NCI-H2107 treated with DMSO at 0.1 percent for 48 hours (cell line): ENCODE results near the gene GRPEL1.

Source experiments
- DNase-seq: peaks from one replicate; lab custom pipeline; 2025; ENCODE audit not compliant: unreplicated experiment; lab: John Stamatoyannopoulos, UW

GRPEL1 gene

DNA sequence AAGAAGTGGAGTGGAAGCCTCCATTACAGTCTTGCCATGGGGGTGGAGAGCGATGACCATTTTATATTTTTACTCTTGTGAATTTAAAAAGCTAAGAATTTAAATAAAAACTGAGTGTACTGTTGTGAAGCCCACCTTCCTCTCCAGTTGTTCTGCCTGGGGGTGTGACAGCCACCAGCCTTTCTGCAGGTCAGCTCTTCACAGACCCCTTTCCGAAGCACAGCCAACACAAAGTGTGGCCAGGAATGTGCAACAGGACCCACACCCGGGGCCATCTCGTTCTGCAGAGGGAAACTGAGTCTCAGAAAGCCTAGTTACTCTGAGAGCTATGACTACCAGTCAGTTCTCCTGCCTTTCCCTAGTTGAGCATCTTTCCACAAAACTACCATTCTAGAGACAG lies 1.4 kb downstream of the GRPEL1 start:
- no peak for DNase-seq

DNA sequence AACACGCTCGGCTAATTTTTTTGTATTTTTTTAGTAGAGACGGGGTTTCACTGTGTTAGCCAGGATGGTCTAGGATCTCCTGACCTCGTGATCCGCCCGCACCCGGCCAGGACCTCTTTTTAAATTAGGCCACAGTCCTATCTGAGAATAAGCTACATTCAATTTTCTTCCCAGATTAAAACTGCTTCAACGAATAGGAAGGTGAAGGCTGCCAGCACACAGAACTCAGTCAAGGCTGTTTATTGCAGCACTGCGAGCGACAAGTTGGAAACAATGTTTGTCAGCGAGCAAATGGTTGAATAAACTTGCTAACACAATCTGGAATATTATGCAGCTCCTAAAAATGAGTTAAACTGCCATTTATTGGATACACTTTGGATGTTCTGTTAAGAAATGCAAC lies 1.9 kb downstream of the GRPEL1 start:
- DNase-seq, result no peak

DNA sequence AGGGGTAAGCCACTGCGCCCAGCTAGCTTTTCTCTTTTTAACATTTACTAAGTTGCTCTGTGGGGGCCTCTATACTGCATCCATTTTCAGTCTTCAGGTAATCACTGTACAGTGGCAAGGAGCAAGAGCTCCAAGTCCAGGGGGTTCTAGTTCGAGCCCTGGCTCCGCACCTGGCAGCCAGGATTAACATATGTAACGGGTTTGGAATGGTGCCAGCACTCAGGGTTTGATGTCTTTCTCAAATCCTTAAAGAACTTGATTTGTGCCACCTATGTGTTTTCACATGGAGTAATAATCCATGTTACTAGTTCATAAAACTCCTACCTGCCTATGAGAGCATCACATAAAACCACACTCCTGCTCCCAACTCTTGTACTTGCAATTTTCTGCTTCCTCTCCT lies 4.5 kb downstream of the GRPEL1 start:
- DNase-seq, result no peak

DNA sequence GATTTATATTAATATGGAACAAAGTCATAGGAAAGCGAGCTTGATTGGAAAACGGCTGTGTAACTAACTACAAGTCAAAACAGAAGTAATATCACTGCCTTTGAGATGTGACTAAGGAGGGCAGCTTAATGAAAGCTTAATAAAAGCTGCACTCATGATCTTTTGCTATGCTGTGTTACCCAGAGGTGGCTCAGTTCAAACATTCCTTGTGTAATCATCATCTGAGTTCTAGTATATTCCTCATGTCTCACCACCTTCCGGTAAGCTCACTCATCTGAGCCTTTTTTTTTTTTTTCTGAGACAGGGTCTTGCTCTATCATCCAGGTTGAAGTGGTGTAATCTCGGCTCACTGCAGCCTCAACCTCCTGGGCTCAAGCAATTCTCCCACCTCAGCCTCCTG lies 5.0 kb downstream of the GRPEL1 start:
- DNase-seq, result no peak

DNA sequence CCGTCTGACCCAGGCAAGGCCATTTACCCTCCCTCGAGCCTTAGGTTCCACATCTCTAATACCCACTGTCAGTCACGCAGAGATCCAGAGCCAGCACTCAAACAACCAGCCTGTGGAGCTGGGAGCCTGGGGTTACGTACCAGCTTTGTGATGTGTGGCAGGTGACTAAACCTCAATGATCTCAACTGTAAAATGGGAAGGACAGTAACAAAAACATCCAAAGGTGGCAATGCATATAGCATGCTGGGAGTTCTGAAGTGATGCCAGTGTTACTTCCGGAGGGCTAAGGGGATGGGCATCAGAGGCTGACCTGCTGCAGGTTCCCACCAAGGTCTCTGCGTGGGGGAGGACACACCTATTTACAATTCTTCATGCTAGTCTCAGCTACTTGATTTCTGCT lies 6.0 kb downstream of the GRPEL1 start:
- no peak for DNase-seq

DNA sequence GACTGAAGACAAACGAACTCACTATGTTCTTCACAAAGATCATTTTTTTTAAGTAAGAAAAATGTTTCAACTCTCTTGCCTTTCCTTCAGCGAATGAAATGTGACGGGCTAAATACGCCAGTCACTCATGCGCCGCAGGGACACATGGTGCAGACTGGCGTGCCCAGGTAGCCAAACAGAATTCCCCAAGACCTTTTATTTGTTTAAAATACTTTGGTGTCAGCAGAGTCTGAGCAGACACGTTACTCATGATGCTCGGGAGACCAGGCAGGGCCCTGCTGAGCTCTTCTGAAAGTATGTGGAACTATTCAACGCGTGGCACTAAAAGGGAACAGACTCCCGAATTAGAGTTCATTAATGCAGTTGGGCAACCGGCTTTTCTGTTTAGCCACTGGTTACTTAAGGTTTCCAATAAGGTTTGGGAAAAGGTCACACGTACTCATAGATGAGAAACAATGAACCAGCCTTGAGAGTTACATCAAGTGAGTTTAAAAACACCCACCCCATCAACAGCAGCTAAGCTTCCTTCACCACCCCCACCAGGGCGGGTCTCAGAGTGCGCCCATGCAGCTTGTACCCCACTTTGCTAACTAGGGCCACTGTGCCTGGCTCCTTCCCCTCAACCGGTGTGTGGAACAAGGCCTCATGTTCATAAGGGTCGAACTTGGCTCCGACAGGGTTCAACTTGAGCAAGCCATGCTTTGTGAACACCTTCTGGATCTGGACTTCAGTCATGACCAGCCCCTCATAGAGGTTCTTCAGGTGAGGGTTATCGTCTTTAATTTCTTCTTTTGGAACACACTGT lies 7.3 kb downstream of the GRPEL1 start:
- no peak for DNase-seq

DNA sequence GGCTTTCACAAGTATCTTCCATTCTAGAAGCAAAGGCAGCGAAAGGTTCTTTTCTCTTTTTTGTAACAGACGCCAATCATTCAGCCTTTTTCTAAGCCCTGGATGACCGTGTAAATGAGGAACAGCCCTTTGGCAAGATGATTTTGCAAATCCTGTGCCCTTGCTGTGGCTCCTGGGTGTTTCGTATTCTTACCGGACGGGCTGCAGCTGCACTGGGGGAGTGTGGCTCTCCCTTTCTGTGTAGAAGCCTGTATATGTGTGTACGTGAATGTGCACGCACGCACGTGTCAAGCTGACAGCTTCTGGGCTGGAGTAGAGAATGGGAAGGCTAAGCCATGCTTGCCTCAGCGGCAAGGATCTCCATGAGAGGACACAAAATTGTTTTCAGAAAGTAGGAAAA lies 8.2 kb downstream of the GRPEL1 start:
- DNase-seq, result no peak

DNA sequence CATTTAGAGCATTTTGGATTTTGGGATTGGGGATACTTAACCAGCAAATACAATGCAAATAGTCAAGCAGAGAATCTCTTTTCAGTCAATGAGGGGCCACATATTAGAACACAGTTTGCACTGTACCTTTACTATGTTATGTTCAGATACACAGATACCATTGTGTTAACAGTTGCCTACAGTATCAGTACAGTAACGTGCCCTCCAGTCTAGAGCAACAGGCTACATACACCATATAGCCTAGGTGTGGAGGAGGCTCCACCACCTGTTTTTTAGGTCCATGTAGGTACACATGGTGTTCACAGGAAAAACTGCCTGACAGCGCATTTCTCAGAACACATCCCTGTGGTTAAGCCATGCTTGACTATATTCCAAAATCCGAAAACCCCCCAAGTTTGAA lies 9.1 kb downstream of the GRPEL1 start:
- DNase-seq, result no peak

DNA sequence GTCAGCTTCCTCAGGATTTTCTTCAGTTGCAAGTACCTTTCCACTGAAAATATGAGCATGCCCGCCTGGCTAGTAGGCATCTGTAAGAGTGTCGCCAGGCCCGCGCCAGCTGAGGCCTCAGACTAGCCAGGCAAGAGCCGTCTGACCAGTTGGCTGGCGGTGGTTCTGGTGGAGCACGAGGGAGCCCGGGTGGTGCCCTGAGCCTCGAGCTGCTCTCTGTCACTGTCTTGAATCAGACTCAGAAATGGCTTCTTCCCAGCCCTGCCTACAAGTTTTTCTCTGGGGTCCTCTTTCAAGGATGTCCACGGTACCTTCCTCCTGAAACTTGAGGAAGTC lies 11.9 kb downstream of the GRPEL1 start:
- DNase-seq, result no peak

DNA sequence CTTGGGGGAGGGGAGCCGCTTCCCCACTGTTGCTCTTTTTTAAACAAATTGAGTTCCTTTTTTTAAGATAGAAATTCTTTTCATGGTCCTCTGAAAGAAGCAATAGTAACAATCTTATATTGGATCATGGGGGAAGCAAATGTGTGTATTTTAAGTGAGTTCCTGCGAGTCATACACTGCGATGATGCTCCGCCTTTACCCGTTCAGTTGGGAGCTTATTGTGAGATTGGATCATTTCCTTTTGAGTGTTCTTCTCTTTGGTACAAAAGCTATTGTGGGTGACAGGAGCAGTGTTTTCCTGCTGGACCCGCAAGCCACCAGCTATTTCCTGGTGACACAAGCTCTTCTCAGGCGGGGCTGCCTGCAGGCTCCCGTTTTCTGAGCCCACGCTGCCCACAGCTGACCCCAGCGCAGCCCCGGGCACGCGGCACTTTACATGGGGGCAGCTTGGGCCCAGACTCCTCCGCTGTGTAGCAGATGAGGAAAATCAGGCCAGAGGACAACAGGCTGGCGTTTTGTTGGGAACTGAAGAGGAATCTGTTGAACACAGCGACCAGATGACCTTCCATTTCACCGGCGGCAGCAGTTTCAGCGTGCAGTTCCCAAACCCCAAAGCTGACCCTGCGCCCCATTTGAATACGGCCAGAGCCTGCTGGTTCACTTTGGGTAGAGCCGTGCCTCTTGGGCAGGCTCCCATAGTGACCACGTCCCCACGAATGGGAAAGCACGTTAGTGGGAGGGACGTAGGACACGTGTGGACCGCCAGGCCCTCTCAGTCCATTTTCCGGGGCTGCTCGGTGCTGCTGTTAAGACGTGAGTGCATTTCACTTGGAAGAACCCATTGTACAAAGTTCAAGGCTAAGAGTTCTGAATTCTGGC lies 12.5 kb downstream of the GRPEL1 start:
- no peak for DNase-seq

DNA sequence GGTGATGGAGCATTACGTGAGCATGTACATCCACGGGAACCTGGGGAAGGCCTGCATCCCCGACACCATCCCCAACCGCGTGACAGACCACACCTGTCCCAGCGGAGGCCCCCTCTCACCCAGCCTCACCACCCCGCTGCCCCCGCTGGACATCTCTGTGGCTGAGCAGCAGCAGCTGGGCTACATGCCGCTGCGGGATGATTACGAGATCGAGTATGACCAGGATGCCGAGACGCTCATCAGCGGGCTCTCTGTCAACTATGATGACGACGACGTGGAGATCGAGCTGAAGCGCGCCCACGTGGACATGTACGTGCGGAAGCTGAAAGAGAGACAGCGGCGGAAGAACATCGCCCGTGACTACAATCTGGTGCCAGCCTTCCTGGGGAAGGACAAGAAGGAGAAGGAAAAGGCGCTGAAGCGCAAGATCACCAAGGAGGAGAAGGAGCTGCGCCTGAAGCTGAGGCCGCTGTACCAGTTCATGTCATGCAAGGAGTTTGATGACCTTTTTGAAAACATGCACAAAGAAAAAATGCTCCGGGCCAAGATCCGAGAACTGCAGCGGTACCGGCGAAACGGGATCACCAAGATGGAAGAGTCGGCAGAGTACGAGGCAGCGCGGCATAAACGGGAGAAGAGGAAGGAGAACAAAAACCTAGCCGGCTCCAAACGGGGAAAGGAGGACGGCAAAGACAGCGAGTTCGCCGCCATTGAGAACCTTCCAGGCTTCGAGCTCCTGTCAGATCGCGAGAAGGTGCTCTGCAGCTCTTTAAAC lies 13.6 kb downstream of the GRPEL1 start:
- no peak for DNase-seq

DNA sequence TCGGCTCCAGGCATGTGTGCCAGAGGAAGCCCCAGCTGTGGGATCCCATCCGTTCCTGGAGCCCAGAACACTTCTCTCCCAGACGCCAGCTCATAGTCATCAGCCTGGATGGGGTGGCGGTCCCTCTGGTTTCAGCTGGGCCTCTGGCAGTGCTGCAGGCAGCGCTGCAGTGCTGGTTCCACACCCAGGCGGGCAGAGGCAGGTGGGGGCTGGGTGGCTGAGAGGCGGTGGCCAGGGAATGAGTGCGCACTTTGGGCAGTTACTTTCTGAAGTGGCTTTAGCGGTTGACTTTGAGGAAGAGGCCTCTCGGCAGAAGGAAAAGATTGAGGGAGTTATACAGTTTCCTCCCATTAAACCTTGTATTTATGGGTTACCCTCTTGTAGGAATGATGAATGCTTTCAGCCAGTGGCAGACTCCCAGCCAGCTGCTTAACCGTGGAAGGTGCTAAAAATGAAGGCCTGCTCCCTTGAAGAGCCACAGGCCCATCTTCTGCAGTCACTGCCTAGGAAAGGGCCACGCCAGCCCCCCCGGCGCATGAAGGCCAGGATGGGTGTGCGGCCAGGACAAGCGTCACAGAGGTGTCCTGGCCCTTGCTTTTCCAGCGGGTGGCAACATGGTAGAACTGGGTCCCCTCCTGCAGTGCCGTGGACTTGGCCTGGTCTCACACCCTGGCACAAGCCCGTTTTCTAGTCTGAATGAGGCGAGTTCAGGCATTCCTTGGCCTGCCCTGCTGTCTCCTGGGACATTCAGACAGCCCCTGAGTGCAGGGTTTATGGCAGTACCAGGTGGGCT lies 14.7 kb downstream of the GRPEL1 start:
- DNase-seq, result no peak

DNA sequence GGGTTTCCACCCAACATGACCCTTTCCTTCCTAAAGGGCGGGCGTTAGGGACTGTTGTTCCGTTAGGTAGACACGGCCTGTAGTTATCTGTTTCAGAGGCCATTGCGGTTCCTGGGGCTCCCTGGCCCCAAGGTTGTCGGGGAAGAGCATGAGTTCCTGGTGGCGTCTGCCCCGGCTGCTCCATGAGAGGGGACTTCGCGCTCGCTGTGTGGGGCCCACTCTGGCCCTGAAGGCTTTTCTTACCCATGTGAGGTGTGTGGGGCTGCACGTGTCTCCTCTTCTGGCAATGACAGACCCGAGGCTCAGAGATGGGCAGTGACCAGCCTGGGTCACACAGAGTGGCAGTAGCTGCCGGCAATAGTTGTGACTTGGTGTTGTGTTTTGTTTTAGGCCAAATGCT lies 15.6 kb downstream of the GRPEL1 start:
- DNase-seq, result no peak

DNA sequence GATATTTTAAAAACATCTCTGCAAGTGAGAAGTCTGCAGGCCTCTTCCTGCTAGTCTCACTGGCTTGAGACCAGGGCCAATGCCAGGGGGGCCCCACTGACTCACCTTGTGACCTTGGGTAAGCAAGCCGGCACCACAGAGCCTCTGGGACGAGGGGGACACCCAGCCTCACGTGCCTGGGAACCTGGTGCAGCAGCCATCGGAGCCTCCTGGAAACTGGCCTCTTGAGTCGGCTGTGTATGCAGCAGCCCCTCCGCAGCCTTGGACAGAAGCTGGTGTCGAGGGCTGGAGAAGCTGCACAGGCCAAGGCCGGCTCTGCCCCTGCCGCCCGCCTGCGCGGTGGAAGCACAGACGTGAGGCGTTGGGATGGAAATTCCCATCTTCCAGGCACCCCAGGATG lies 16.0 kb downstream of the GRPEL1 start:
- DNase-seq, result no peak

DNA sequence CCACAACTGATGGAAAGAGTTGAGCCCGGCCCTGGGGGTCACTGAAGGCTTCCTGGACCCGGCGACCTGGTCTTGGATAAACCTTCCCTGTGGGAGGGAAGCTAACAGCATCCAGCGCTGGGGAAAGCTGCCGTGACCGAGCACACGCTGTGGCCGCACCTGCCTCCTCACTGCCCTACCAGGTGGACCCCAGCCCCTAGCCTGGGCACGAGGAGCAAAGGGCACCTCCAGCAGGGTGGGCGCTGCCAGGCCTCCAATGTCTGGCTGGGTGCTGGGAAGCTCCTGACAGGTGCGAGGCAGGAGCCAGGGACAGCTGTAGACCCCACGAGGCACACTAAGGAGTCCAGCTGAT lies 16.7 kb downstream of the GRPEL1 start:
- no peak for DNase-seq

DNA sequence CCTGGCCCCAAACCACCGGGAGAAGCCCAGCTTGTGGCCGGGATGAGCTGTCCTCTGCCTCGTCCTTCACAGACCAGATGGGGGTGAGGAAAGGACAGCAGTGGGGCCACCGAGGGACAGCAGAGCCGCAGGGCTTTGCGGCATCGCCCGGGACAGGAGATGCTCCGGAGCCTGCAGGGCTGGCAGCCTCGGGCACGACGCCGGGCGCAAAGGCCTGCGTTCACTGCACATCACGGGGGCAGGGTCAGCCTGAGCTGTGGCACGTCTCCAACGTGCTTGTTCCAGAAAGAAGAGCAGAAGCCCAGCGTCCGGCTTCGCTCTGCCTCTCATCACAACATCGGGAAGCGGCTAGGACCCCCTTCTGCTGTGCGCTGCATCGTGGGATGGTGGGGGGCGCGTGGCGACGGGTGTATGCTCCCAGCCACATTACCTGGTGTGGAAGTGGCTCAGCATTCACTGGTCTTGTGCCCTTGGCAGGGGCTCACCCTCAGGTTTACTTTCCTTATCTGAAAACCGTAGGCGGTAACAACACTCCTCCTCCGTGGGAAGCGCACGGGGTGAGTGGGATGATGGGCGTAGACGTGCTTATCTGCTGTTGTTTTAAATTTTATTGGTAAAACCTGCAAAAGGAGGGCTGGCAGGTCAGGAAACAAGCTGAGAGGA lies 17.3 kb downstream of the GRPEL1 start:
- no peak for DNase-seq

DNA sequence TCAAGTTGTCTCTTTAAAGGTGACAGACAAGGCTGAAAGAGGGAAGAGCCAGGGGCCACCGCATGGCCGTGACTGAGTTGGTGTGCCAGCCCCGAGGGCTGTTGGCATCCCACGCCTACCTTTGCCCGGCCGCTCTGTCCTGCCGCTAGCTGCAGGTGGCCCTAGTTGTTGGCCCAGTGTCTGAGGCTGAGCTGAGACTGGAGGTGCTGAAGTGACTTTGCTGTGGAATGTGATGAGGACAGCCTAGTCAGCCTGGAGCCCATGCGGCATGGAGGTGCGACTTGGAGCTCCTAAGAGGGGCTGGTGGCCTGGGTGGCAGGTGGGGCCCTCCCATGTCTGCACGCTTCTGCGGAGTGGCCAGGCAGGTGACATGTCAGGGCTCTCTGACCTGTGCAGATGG lies 18.1 kb downstream of the GRPEL1 start:
- no peak for DNase-seq

DNA sequence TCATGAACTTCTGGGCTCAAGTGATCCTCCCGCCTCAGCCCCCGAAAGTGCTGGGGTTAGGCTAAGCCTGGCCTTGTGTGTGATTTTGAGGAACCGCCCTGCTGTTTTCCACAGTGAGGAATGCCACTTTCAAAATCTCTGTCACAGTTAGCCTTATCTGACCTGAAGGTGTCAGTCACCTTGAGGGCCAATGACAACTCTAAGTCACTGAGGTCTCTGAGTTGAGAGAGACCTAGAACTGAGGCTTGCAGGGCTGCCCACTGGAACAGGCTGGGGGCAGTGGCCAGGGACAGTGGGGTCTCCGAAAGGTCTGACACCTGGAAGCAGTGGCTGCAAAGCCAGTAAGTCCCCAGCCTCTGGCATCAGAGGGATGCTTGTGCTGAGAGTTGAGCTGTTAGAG lies 18.6 kb downstream of the GRPEL1 start:
- DNase-seq, result no peak

DNA sequence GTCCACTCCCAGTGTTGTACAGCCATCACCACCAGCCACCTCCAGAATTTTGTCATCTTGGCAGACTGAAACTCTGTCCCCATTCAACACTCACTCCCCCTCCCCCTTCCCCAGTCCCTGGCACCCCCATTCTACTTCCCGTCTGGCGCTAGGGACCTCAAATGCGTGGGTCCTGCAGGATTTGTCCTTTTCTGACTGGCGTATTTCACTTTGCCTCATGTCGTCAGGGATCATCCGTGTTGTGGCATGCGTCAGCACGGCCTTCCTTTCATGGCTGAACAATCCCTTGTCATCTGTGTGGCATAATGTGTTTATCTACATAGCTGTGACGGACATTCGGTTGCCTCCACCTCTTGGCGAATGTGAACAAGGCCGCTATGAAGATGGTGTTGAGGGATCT lies 19.2 kb downstream of the GRPEL1 start:
- DNase-seq, result no peak

DNA sequence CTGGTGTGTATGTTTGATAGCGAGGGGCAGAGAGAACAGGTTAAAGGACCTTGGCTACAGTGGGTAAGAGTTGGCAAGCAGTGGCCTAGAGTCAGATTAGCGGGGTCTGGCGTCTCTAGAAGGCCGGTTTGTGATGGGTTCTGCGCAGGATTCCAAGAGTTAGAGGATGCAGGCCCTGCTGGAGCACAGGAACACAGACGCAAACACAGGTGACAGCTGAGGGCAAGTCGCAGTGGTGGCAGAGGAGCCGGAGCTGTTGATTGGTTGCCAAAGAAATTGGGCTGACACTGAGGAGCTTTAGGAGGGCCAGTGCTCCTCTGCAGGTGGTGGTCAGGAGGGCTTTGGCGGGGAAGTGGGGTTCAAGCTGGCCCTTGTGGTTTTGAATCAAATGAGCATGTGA lies 20.9 kb downstream of the GRPEL1 start:
- DNase-seq, result no peak
